Tibial artery (tissue), 4 donors: Measurements from ENCODE around the gene KRCC1.
"Not testable (repeated sequence)": the region's sequence is repeated elsewhere in the genome, so short reads cannot be mapped to it uniquely, and the experiment has no call there.

Experiments used
- DNase-seq, 2 donors: peaks; one replicate each; pipeline ENCODE4 v3.0.0-alpha.2; 2019
- H3K27ac ChIP-seq, 2 donors: fragments of 200-600 bp; sonication (generic) in 1 of 2; 1 replicate in 1 of 2; 2 replicates in 1 of 2; pipeline ENCODE4 v1.5.1; 2018 to 2019; ENCODE audit warnings: mild to moderate bottlenecking in 1 of 2
- H3K27me3 ChIP-seq, 2 donors: fragments of 200-600 bp; sonication (generic) in 1 of 2; one replicate each; pipeline versions ENCODE4 v1.5.1 to v1.6.0; 2016 to 2019
- H3K36me3 ChIP-seq, 3 donors: fragments of 200-600 bp; sonication (generic) in 2 of 3; one replicate each; pipeline ENCODE4 v1.5.1; 2016 to 2019; ENCODE audit warnings: mild to moderate bottlenecking in 2 of 3
- H3K4me1 ChIP-seq, 4 donors: fragments of 200-600 bp; sonication (generic) in 2 of 4; 1 replicate in 3 of 4; 2 replicates in 1 of 4; pipeline ENCODE4 v1.5.1; 2016 to 2019
- H3K4me3 ChIP-seq, 2 donors: fragments of 200-600 bp; sonication (generic) in 1 of 2; 1 replicate in 1 of 2; 2 replicates in 1 of 2; pipeline ENCODE4 v1.5.1; 2018 to 2019; ENCODE audit warnings: mild to moderate bottlenecking in 2 of 2
- H3K9me3 ChIP-seq, 3 donors: fragments of 200-600 bp; sonication (generic) in 1 of 3; one replicate each; pipeline ENCODE4 v1.5.1; 2016 to 2019
- CTCF ChIP-seq, 2 experiments: fragments of 200-600 bp in 1 of 2; fragments of 450-650 bp in 1 of 2; IDR thresholded peaks; one replicate each; pipeline ENCODE4 v1.5.1; 2017 to 2019; ENCODE audit warnings: antibody characterized with exemption in 2 of 2, mild to moderate bottlenecking in 1 of 2, moderate library complexity in 1 of 2
- intact Hi-C: fragments of 100-400 bp; cut with DNase I; formaldehyde crosslinking; loops from one replicate; pipeline ENCODE4 v1.15.0; 2023; ENCODE audit warnings: low total_unique reads

The KRCC1 gene

DNA sequence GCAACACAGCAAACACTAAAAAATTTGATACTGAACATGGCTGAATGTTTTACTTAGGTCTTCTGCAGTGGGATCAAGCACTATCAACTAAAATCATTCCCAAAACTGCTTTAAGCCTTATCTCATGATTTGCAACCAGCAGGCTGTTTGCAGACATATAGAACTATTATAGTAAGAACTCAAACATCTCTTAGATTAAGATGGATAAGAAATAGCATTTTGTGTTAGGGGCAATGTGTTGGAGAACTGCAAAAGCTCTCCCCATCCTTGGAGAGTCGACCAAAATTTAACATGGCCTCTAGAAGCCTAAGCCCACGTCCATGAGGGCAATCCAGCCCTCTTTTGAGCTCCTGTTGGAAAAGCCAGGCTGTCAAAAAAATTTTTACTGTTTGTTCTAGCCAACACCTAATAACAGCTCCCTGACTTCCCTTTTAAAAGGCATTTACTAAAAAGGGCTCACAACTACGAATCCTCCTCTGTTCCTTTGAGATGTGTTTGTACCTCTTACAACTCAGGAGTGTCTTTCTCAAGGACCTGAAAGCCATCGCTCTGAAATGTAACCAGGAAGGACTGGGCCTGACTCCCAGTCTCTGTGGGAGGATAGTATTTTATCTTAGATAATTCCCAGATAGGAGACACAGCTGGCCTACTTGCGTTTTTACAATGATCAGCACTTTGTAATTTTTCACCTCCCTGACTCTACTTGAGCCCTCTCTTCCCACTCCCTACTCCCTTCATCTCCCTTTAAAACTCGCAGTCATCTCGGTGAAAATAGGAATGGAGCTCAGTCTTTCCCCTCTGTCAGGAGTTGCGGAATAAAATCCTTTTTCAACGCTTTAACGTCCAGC, 1.4 kb downstream of the KRCC1 start:
- Histone ChIP-seq H3K4me1 (peaks cover 0 to 27% (median 17%) of the 10 kb centered on the region in 4 donors), H3K36me3 (peaks cover 0 to 2% (median 0%) of the 10 kb centered on the region in 3 donors), H3K9me3 (no peaks in the 10 kb centered on the region), H3K27ac (peak overlapping the region; percentile 95 to 97), H3K27me3 (no peaks in the 10 kb centered on the region), H3K4me3 (peak overlapping the region; percentile 86 to 96)
- no peak for TF ChIP-seq CTCF (IDR thresholded peaks at IDR 0.05)
- intact Hi-C loops, result loop anchor here (5.0 kb wide), 1 partner anchor 113 kb away; no protein-coding TSS in a partner anchor
- DNase-seq, result no peak

DNA sequence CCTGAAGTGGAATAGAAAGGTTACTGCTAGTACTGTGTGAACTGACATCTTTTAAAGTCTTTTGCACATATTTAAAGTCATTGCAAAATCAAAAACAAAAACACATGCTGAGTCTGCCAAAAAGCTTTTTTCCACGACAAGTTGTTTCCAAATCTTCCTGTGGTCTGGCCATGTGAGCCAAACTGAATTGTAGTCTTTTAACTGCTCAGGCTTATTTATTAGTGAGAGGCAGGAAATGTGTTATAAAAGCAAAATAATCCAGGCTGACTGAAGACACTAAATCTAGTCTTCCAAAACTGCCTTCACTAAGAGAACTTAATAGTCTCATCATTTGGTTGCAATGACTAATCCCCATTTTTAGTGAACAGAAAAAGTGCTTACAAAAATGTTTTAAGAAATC, 2.3 kb downstream of the KRCC1 start:
- Histone ChIP-seq H3K4me3 (no peak overlapping the region), H3K4me1 (peaks cover 0 to 36% (median 17%) of the 10 kb centered on the region in 4 donors), H3K27ac (peak overlapping the region; percentile 95 to 97), H3K36me3 (peaks cover 0 to 5% (median 0%) of the 10 kb centered on the region in 3 donors), H3K27me3 (no peaks in the 10 kb centered on the region), H3K9me3 (no peaks in the 10 kb centered on the region)
- peak in 1 of 2 donors; percentile 33 for DNase-seq
- TF ChIP-seq CTCF (IDR thresholded peaks at IDR 0.05), result no peak
- intact Hi-C loops, result loop anchor here (5.0 kb wide), 1 partner anchor 114 kb away; no protein-coding TSS in a partner anchor

DNA sequence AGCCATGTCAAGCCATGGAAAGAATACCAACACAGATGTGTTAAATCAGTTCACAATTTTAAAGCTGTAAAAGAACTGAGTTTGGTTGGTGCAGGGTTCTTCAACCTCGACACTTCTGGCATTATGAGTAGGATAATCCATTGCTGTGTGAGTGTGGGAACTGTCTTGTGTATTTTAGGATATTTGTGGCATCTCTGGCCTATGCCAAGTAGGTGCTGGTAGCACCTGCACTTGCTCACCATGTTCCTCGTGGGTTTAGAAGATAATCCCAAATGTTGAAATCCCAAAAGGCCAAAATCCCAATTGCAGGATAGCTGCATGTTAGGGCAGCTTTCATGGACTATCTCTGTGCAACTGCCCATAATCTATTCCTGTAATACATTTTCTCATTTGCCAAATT, 3.8 kb downstream of the KRCC1 start:
- no peaks in the 10 kb centered on the region for H3K27me3 ChIP-seq
- peaks cover 0 to 5% (median 0%) of the 10 kb centered on the region in 3 donors for H3K36me3 ChIP-seq
- intact Hi-C loops, result loop anchor here (5.0 kb wide), 1 partner anchor 116 kb away; no protein-coding TSS in a partner anchor
- TF ChIP-seq CTCF (IDR thresholded peaks at IDR 0.05), result no peak
- no peak overlapping the region for H3K4me3 ChIP-seq
- peaks cover 0 to 36% (median 17%) of the 10 kb centered on the region in 4 donors for H3K4me1 ChIP-seq
- no peak overlapping the region for H3K27ac ChIP-seq
- no peaks in the 10 kb centered on the region for H3K9me3 ChIP-seq
- no peak for DNase-seq

- no peak for TF ChIP-seq CTCF (IDR thresholded peaks at IDR 0.05)
- no peak for DNase-seq
- Histone ChIP-seq H3K9me3 (no peaks in the 10 kb centered on the region), H3K27me3 (no peaks in the 10 kb centered on the region), H3K4me1 (peaks cover 0 to 30% (median 17%) of the 10 kb centered on the region in 4 donors), H3K36me3 (peaks cover 0 to 5% (median 0%) of the 10 kb centered on the region in 3 donors), H3K27ac (no peak overlapping the region), H3K4me3 (no peak overlapping the region)
- intact Hi-C loops, result loop anchor here (5.0 kb wide), 1 partner anchor 118 kb away; no protein-coding TSS in a partner anchor
Observed at GRCh38 chr2:88049622-88050021, 6.0 kb downstream of the KRCC1 start.

- no peak for TF ChIP-seq CTCF (IDR thresholded peaks at IDR 0.05)
- intact Hi-C loops, result no loop called here
- H3K27me3 ChIP-seq, result no peaks in the 10 kb centered on the region
- H3K27ac ChIP-seq, result no peak overlapping the region
- no peak overlapping the region for H3K4me3 ChIP-seq
- DNase-seq, result no peak
- H3K36me3 ChIP-seq, result peaks cover 0 to 5% (median 4%) of the 10 kb centered on the region in 3 donors
- H3K9me3 ChIP-seq, result no peaks in the 10 kb centered on the region
- H3K4me1 ChIP-seq, result peaks cover 0 to 19% (median 8%) of the 10 kb centered on the region in 4 donors
Observed at GRCh38 chr2:88048541-88048940, 7.0 kb downstream of the KRCC1 start.

DNA sequence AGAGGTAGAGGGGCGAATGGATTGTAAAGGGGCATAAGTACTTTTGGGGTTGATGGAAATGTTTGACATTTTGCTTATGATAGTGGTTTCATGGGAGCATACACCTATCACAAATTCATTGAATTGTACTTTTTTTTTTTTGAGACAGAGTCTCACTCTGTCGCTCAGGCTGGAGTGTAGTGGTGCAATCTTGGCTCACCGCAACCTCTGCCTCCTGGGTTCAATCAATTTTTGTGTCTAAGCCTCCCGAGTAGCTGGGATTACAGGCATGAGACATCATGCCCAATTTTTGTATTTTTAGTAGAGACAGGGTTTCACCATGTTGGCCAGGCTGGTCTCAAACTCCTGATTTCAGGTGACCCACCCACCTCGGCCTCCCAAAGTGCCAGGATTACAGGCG, 10.0 kb downstream of the KRCC1 start:
- not testable (repeated sequence) for H3K27ac ChIP-seq
- peaks cover 0 to 10% (median 4%) of the 10 kb centered on the region in 4 donors for H3K4me1 ChIP-seq

More for the DNA sequence above, 10.0 kb downstream of the KRCC1 start:
- H3K4me3 ChIP-seq, H3K36me3 ChIP-seq, H3K27me3 ChIP-seq, DNase-seq, H3K9me3 ChIP-seq, intact Hi-C loops: not testable (repeated sequence)
